GM23248 (cell line): Measurements from ENCODE around the gene RBBP8NL. TPM values are rescaled to one million over a fixed set of nuclear protein-coding genes. Genes with fewer than 3 reads are reported as not detected.

Experiments
- DNase-seq: peaks from one replicate; pipeline ENCODE4 v3.0.0-alpha.2; 2015
- H2AFZ ChIP-seq: fragments of 200-600 bp; sonication (generic); 2 replicates; pipeline ENCODE4 v1.6.1; 2016; ENCODE audit warnings: antibody characterized with exemption
- H3F3A ChIP-seq: fragments of 200-600 bp; sonication (generic); 2 replicates; pipeline ENCODE4 v1.6.1; 2016; ENCODE audit warnings: mild to moderate bottlenecking, antibody characterized with exemption, mixed run types; ENCODE audit not compliant: insufficient read depth
- H3K27ac ChIP-seq: fragments of 200-600 bp; sonication (generic); 2 replicates; pipeline ENCODE4 v1.5.1; 2016; ENCODE audit warnings: mild to moderate bottlenecking
- H3K27me3 ChIP-seq: fragments of 200-600 bp; sonication (generic); replicated peaks from 2 replicates; pipeline ENCODE4 v1.6.1; 2016; ENCODE audit warnings: mild to moderate bottlenecking; ENCODE audit not compliant: insufficient read depth
- H3K36me3 ChIP-seq: fragments of 200-600 bp; sonication (generic); 2 replicates; pipeline ENCODE4 v1.6.1; 2016; ENCODE audit warnings: low read depth, mild to moderate bottlenecking
- H3K4me1 ChIP-seq: fragments of 200-600 bp; sonication (generic); 2 replicates; pipeline ENCODE4 v1.6.1; 2016; ENCODE audit warnings: mild to moderate bottlenecking; ENCODE audit not compliant: insufficient read depth
- H3K4me2 ChIP-seq: fragments of 200-600 bp; sonication (generic); one replicate; pipeline ENCODE4 v1.6.1; 2016; ENCODE audit warnings: mild to moderate bottlenecking; ENCODE audit not compliant: unreplicated experiment
- H3K4me3 ChIP-seq: fragments of 200-600 bp; sonication (generic); 2 replicates; pipeline ENCODE4 v1.5.1; 2016; ENCODE audit warnings: mild to moderate bottlenecking
- H3K79me2 ChIP-seq: fragments of 200-600 bp; sonication (generic); 2 replicates; pipeline ENCODE4 v1.6.1; 2016; ENCODE audit warnings: mild to moderate bottlenecking; ENCODE audit not compliant: insufficient read depth
- H3K9ac ChIP-seq: fragments of 200-600 bp; sonication (generic); 2 replicates; pipeline ENCODE4 v1.6.1; 2016; ENCODE audit warnings: mild to moderate bottlenecking
- H3K9me2 ChIP-seq: fragments of 200-600 bp; sonication (generic); 2 replicates; pipeline ENCODE4 v1.6.1; 2016; ENCODE audit warnings: mixed run types, mild to moderate bottlenecking, moderate library complexity; ENCODE audit not compliant: insufficient read depth
- H3K9me3 ChIP-seq: fragments of 200-600 bp; sonication (generic); one replicate; pipeline ENCODE4 v1.6.1; 2017; ENCODE audit warnings: low read depth
- H4K20me1 ChIP-seq: fragments of 200-600 bp; sonication (generic); 2 replicates; pipeline ENCODE4 v1.6.0; 2016; ENCODE audit not compliant: insufficient read depth
- EZH2 ChIP-seq: fragments of 200-600 bp; sonication (generic); IDR thresholded peaks from 2 replicates; pipeline ENCODE4 v1.6.1; 2018; ENCODE audit warnings: antibody characterized with exemption, mild to moderate bottlenecking; ENCODE audit not compliant: insufficient read depth, poor library complexity, severe bottlenecking
- EZH2phosphoT487 ChIP-seq: fragments of 200-600 bp; sonication (generic); IDR thresholded peaks from 2 replicates; pipeline ENCODE4 v1.6.1; 2018; ENCODE audit warnings: antibody characterized with exemption, moderate library complexity, mild to moderate bottlenecking, low read depth; ENCODE audit not compliant: insufficient read depth
- WGBS, 2 experiments: methylation state at CpG; one replicate each; pipeline ENCODE4 v1.1.6; 2015 to 2017; ENCODE audit warnings: low lambda C conversion rate in 2 of 2, low coverage in 1 of 2; ENCODE audit errors: missing lambda C conversion rate in 2 of 2; 5-methylcytosine and 5-hydroxymethylcytosine counted together
- in situ Hi-C: fragments of 300-500 bp; cut with MboI; formaldehyde crosslinking; loops from 2 replicates; pipeline ENCODE4 v1.15.0; 2020
- polyA plus RNA-seq: library from polyadenylated mRNA; unstranded; fragments of >200 nt; fragmentation: Nextera tagmentation; extraction: Ambion mirVana; gene quantifications from 2 replicates; pipeline ENCODE4 v1.2.1, GENCODE V29; 2016
- total RNA-seq: library from RNA; depleted of rRNA; stranded (reverse); fragments of >200 nt; shearing (Covaris generic); gene quantifications from 2 replicates; pipeline ENCODE4 v1.2.3, GENCODE V29; 2014

Gene RBBP8NL
- total and polyA plus RNA-seq, 2 experiments from 2014 or later: not detected

- no peak overlapping the region for H3K9ac ChIP-seq
- no peaks in the 10 kb centered on the region for H3K27me3 ChIP-seq
- in situ Hi-C loops: no loop called here
- no peaks in the 10 kb centered on the region for H3K4me1 ChIP-seq
- no peaks in the 10 kb centered on the region for H3K36me3 ChIP-seq
- no peaks in the 10 kb centered on the region for H3K9me2 ChIP-seq
- no peak overlapping the region for H2AFZ ChIP-seq
- H4K20me1 ChIP-seq: no peaks in the 10 kb centered on the region
- H3F3A ChIP-seq: no peaks in the 10 kb centered on the region
- no peak overlapping the region for H3K4me2 ChIP-seq
- no peak for TF ChIP-seq EZH2
- TF ChIP-seq EZH2phosphoT487: no peak
- no peaks in the 10 kb centered on the region for H3K79me2 ChIP-seq
- WGBS, 2 experiments: 85 to 87% methylated on average over 21 of the region's 21 CpGs
- H3K9me3 ChIP-seq: no peaks in the 10 kb centered on the region
- no peak overlapping the region for H3K27ac ChIP-seq
- no peak overlapping the region for H3K4me3 ChIP-seq
- DNase-seq: no peak
These were observed 26.0 kb downstream of the RBBP8NL start for GRCh38 chr20:62401331-62401779.

GRCh38 chr20:62400541-62400940, 26.8 kb downstream of the RBBP8NL start:
- H3K9me2 ChIP-seq: no peaks in the 10 kb centered on the region
- no peak for TF ChIP-seq EZH2
- no peak for TF ChIP-seq EZH2phosphoT487
- WGBS, 2 experiments: 70 to 78% methylated on average over 10 of the region's 10 CpGs
- in situ Hi-C loops: no loop called here
- H3K27me3 ChIP-seq: no peaks in the 10 kb centered on the region
- no peak overlapping the region for H3K4me2 ChIP-seq
- H3K9ac ChIP-seq: no peak overlapping the region
- H3K4me1 ChIP-seq: no peaks in the 10 kb centered on the region
- no peak overlapping the region for H2AFZ ChIP-seq
- H3K79me2 ChIP-seq: no peaks in the 10 kb centered on the region
- no peak overlapping the region for H3K27ac ChIP-seq
- H3K9me3 ChIP-seq: no peaks in the 10 kb centered on the region
- H3K36me3 ChIP-seq: no peaks in the 10 kb centered on the region
- no peaks in the 10 kb centered on the region for H4K20me1 ChIP-seq
- no peaks in the 10 kb centered on the region for H3F3A ChIP-seq
- DNase-seq: no peak
- H3K4me3 ChIP-seq: no peak overlapping the region

GRCh38 chr20:62400021-62400420, 27.3 kb downstream of the RBBP8NL start:
- Histone ChIP-seq H3K27me3 (no peaks in the 10 kb centered on the region), H3K9me2 (no peaks in the 10 kb centered on the region), H3K36me3 (no peaks in the 10 kb centered on the region), H4K20me1 (no peaks in the 10 kb centered on the region), H3K4me1 (no peaks in the 10 kb centered on the region), H3K4me3 (no peak overlapping the region), H3K4me2 (no peak overlapping the region), H3F3A (no peaks in the 10 kb centered on the region), H2AFZ (no peak overlapping the region), H3K9me3 (no peaks in the 10 kb centered on the region), H3K79me2 (no peaks in the 10 kb centered on the region), H3K27ac (no peak overlapping the region), H3K9ac (no peak overlapping the region)
- 87 to 91% methylated on average over 6 to 7 of the region's 7 CpGs for WGBS, 2 experiments
- TF ChIP-seq EZH2phosphoT487 (no peak), EZH2 (no peak)
- no peak for DNase-seq
- in situ Hi-C loops: no loop called here

GRCh38 chr20:62398120-62398821, 29.1 kb downstream of the RBBP8NL start:
- H4K20me1 ChIP-seq: no peaks in the 10 kb centered on the region
- H3K4me3 ChIP-seq: no peak overlapping the region
- H2AFZ ChIP-seq: no peak overlapping the region
- no peaks in the 10 kb centered on the region for H3K36me3 ChIP-seq
- H3K79me2 ChIP-seq: no peaks in the 10 kb centered on the region
- no peak for DNase-seq
- no peaks in the 10 kb centered on the region for H3F3A ChIP-seq
- in situ Hi-C loops: loop anchor here (25.0 kb wide), 1 partner anchor 386 kb away; no protein-coding TSS in a partner anchor
- no peaks in the 10 kb centered on the region for H3K9me2 ChIP-seq
- no peak overlapping the region for H3K4me2 ChIP-seq
- H3K9me3 ChIP-seq: no peaks in the 10 kb centered on the region
- TF ChIP-seq EZH2: no peak
- TF ChIP-seq EZH2phosphoT487: no peak
- no peaks in the 10 kb centered on the region for H3K27me3 ChIP-seq
- H3K27ac ChIP-seq: no peak overlapping the region
- 87 to 95% methylated on average over 13 to 19 of the region's 19 CpGs for WGBS, 2 experiments
- H3K9ac ChIP-seq: no peak overlapping the region
- H3K4me1 ChIP-seq: no peaks in the 10 kb centered on the region
